Fibroblast of skin of left biceps (primary cell): ENCODE measurements around the gene SPRING1.
"Not testable (repeated sequence)": the region's sequence is repeated elsewhere in the genome, so short reads cannot be mapped to it uniquely, and the experiment has no call there.

Experiments
- DNase-seq, 2 experiments: peaks; one replicate each; pipeline ENCODE4 v3.0.0-alpha.2; 2013; ENCODE audit warnings: low read depth in 2 of 2

SPRING1 gene

DNA sequence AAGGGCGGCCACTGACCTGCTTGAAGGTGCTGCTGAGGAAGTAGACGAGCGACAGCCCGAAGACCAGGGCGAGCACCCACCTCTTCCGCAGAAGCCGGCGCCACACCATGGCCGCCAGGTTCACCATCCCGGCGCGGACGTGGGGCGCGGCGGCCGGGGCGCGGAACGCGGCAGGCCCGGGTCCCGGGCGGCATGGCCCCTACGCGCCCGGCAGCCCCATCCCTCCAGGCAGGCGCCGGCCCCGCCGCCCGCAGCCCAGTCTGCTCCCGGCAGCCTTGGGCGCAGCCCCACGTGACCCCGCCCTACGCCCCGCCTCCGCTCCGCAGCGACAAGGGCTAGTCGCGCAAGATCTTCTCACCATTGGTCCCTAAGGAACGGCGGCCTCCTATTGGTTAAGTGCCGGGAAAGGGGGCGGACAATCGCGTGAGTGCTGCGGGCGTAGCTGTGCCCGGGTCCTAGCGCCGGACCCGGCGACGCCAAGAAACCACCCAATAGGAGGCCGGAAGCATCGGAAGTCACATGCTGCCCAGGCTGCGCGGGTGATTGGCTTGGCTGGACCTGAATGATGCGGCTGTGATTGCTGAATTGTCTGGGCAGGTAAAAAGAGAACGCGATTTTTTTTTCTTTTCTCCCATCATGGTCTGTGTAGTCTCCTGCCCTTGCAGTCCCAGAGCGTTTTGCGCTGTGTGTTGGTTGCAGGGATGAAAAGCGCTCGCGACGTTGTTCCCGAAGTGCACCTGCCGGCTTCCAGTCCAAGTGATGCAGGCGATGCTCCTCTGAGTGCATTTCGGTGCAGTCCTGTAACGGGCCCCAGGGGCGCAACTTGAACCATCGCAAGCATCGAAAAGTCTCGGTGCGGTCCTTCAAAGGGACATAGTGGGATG lies at the start of gene SPRING1, which contains the start of gene RNFT2:
Gene SPRING1 (minus strand): TSS at position 296 of the 884 bp plus-strand sequence. CDS start 169 bp downstream, at position 127.
Gene RNFT2 (plus strand): TSS at position 542 of the 884 bp plus-strand sequence. CDS start 2,183 bp downstream, outside the sequence.
- peak; percentile 98 for DNase-seq

DNA sequence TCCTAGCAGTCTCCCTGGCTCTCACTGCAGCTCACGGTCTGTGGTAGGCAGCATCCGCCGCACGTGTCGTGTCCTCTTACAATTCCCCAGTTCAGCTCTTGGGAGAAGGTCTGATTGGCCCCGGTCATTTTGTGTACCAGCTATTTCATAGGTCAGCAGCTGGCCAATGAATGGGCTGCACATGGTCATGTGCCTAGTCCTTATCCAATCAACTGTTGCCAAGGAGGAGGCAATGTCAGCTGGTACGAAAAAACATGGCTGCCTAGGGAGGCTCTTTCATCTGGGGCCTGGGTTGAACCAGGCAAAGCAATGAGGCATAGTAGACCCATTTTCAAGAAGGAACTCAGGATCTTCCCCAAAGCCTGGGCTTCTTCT lies 46.4 kb upstream of the SPRING1 start:
- no peak for DNase-seq

DNA sequence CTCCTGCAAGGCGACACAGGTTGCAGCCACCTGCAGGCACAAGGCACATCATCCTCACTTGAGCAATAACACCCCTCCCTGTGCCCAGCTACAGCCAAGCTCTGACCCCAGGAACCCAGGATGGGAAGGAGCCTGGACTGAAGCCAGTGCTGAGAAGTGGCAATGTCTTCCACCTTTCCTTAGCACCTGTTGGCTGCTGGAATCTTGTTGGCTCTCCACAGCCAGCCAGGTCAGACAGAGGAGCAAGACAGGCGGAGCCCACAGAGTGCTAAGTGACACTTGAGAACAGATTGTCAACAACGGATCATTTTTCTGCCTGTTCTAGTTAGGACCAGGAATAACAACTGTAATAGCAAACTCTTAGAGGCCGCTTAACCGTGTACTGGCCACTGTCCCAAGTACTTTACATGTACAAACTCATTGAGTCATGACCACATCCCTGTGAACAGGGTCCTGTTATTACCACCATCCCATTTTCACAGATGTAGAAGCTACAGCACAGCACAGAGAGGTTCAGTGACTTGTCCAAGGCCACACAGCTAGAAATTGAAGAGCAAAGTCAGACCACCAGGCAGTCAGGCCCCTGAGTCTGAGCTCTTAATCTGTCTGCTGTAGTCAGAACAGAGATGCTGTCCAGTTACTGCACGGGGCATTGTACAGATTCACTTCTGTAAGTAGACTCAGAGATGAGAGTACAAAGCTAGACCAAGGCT lies 45.8 kb upstream of the SPRING1 start:
- no peak for DNase-seq

GRCh38 chr12:116780942-116781341 lies 43.1 kb upstream of the SPRING1 start:
- DNase-seq, result no peak

- no peak for DNase-seq
Measured at GRCh38 chr12:116779597-116779996, 41.7 kb upstream of the SPRING1 start.

DNA sequence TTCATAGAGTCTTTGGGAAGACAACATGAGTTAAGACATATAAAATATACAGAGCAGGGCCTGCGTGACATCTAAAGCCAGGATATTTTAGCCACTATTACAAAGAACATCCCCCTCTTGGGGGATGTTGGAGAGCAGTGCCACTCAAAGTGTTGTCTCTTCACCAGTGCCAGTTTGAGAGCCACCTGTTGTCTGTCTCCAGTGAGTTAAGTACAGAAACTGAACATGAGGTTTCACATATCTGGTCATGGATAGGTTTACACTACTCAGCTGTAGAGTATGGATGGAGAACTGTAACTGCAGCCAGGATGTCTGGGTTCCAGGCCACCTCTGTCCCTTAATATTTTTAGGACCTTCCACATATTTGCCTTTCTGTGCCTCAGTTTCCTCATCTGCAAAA lies 39.4 kb upstream of the SPRING1 start:
- DNase-seq, result no peak

- no peak for DNase-seq
Measured at GRCh38 chr12:116774020-116774419, 36.2 kb upstream of the SPRING1 start.

DNA sequence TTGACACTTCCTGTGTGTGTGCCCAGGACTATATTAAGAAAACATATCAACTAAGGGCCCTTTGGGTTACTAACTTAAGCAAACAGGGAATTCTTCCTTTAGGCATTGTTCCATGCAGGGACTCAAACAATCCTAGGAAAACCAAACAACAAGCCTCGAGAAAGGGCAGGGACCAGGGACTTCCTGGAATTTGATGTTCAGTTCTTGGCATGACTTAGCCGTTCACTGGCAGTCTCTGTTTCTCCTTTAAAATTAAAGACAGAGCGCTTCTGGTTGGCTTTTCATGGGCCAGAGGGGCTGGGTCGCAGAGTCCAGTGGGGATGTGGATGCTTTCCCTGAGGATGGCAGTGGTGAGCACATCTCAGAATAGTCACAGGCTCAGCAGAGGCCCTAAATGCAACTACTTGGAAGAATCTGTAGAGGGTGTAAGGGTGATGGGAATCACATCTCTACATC lies 35.4 kb upstream of the SPRING1 start:
- DNase-seq, result no peak

- DNase-seq, result no peak
Measured at GRCh38 chr12:116771651-116772050, 33.8 kb upstream of the SPRING1 start.

GRCh38 chr12:116766746-116767145 lies 28.9 kb upstream of the SPRING1 start:
- no peak for DNase-seq

- no peak for DNase-seq
Measured at GRCh38 chr12:116766285-116766684, 28.4 kb upstream of the SPRING1 start.

DNA sequence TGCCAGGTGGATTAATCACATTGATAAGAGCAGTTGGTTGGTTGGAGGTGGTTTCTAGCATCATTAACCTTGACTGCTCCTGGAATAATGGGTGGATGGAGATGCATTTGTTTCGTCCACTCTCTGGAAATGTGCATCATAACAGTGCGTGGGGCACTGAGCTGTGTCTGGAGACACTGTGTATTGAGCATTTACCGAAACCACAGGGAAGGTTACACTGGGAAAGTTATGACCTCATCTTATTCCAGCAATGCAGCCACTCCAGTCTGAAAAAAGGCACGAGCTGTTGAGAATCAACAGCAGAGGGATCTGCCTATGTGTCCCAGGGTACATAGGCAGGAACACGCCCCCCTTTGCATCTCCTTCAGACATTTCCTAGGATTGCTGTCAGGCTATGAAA lies 27.4 kb upstream of the SPRING1 start:
- DNase-seq, result no peak

DNA sequence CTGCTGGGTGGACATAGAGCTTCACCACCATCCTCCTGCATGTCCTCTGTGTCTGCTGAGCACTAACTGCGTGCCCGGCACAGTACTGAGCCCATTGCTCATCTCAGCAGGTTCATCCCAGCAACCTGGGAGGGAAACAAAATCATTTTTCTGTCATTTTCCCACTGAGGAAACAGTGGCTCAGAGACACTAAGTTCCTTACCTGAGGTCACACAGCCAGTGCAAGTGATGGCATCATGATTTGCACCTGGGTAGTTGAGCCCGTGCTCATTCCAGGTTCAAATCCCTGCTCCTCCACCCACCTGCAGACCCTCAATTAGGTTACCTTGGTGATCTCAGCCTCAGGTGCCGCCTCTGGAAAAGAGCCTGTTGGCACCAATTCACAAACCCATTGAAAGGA lies 23.6 kb upstream of the SPRING1 start:
- no peak for DNase-seq

DNA sequence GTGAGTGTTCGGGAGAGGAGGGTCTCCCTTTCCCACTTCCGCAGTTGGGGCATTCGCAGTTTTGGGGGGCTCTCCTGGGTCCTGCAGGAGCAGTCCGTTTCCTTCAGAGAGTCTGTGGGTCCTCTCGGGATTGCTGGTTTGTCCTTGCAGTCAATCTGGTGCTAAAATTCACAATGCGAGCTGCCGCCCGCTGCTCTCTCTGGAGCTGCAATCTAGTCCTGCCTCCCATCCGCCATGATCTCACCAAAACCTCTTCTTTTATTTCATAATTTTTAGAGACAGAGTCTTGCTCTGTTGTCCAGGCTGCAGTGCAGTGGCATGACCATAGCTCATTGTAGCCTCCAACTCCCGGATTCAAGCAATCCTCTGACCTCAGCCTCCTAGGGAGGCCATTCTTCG lies 22.8 kb upstream of the SPRING1 start:
- no peak for DNase-seq

- no peak for DNase-seq
Measured at GRCh38 chr12:116759783-116760621, 22.1 kb upstream of the SPRING1 start.

- DNase-seq, result not testable (repeated sequence)
Measured at GRCh38 chr12:116754783-116755182, 16.9 kb upstream of the SPRING1 start.

- DNase-seq, result not testable (repeated sequence)
Measured at GRCh38 chr12:116754097-116754496, 16.2 kb upstream of the SPRING1 start.

- no peak for DNase-seq
Measured at GRCh38 chr12:116750298-116750697, 12.4 kb upstream of the SPRING1 start.

DNA sequence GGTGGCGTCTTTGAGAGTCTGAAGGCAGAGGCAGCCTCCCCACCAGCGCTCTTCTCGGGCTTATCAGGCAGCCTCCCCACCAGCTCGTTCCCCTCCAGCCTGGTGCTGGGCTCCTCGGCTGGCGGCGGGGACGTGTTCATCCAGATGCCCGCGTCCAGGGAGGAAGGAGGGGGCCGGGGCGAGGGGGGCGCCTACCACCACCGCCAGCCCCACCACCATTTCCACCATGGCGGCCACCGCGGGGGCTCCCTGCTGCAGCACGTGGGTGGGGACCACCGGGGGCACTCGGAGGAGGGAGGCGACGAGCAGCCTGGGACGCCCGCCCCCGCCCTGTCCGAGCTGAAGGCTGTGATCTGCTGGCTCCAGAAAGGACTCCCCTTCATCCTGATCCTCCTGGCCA lies 12.0 kb upstream of the SPRING1 start:
- DNase-seq, result no peak

DNA sequence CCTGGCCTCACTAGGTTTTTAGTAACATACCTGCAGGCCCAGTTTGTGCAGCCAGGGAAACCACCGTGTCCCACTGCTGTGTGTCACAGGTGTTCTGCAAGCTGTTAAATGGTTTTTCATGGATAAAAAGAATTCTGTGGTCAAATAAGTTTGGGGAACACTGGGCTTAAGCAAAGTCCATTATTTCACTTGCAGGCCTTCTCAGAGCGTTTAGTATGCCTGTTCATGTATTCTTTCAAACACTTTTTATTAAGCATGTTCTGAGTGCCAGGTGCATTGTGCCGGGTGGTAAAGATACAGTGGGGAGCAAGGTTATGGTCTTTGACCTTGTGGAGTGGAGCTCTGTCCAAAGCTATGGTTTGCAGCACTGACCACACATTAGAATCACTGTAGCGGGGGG lies 7.7 kb upstream of the SPRING1 start:
- DNase-seq, result no peak

DNA sequence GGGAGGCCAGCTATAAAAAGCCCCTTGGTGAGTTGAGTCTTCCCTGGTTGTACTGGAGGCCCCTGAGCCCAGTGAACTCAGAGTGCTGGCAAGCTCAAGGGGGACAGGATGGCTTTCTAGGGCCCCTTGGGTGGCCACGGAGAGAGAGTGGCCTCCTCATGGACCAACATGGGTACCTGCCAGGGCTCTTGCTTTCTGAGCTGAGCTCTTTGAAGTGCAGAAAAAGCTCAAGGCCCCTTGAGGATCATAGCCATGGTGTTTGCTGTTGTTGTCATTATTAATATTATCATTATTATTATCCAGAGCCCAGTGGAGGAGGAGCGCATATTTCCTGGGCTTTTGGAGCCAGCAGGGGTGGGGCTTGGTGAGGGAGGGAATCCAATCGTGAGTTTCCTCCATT lies 6.9 kb upstream of the SPRING1 start:
- DNase-seq, result no peak

GRCh38 chr12:116742787-116743186 lies 4.9 kb upstream of the SPRING1 start:
- not testable (repeated sequence) for DNase-seq
